HCT116 (cell line): ENCODE data around the gene KIF13A. TPM values are rescaled to one million over a fixed set of nuclear protein-coding genes. Genes with fewer than 3 reads are reported as not detected.
"Not testable (repeated sequence)": the region's sequence is repeated elsewhere in the genome, so short reads cannot be mapped to it uniquely, and the experiment has no call there.

ENCODE experiments used
- ATAC-seq: fragments of 200-7000 bp; cut with Tn5 transposase; 2 replicates; pipeline ENCODE4 v1.9.1; 2020; ENCODE audit warnings: mild to moderate bottlenecking, moderate library complexity
- BruUV-seq: library from RNA; stranded (reverse); fragments of 400-500 nt; replicated peaks from 2 replicates; lab custom pipeline; 2021; lab: Mats Ljungman, UMichigan
- CTCF ChIA-PET: fragments of 300-600 bp; sonication (Branson Sonifier 250); formaldehyde crosslinking; loops from one replicate; lab custom pipeline; 2021; ENCODE audit warnings: antibody characterized with exemption; lab: Charles Lee
- POLR2A ChIA-PET: fragments of 300-600, 350-600 bp; sonication (Branson Sonifier 250); formaldehyde crosslinking; loops from one replicate; lab custom pipeline; 2021; ENCODE audit warnings: antibody characterized with exemption; lab: Charles Lee
- RAD21 ChIA-PET, 2 experiments: fragments of 300-600 bp; sonication (Branson Sonifier 250); formaldehyde crosslinking; loops; one replicate each; lab custom pipeline; 2023; ENCODE audit warnings: low total read pairs in 2 of 2; ENCODE audit not compliant: uncharacterized antibody in 2 of 2, unreplicated experiment in 2 of 2, low non-redundant PET in 1 of 2; lab: Charles Lee
- DNase-seq: peaks from one replicate; pipeline ENCODE4 v3.0.0-alpha.2; 2010; ENCODE audit warnings: low read depth, low spot score
- H2AFZ ChIP-seq: fragments of 200-600 bp; shearing (Covaris generic), sonication (generic); 2 replicates; pipeline ENCODE4 v1.6.1; 2017; ENCODE audit warnings: low read depth, mixed run types, mixed read lengths, antibody characterized with exemption, low read length; ENCODE audit not compliant: poor library complexity, severe bottlenecking
- H3K27ac ChIP-seq: 2 replicates; pipeline ENCODE4 v1.5.1; 2012; ENCODE audit warnings: low read depth, low read length
- H3K27me3 ChIP-seq: fragments of 200-600 bp; sonication (generic); 2 replicates; pipeline ENCODE4 v1.6.1; 2016; ENCODE audit warnings: mixed run types, low read length, mixed read lengths; ENCODE audit not compliant: insufficient read depth
- H3K36me3 ChIP-seq, 2 experiments: fragments of 200-500 bp in 1 of 2; fragments of 200-600 bp in 1 of 2; sonication (Bioruptor generic) in 1 of 2; sonication (generic) in 1 of 2; 2 replicates each; pipeline versions ENCODE4 v1.5.1 to v1.6.1; 2014 to 2016; ENCODE audit warnings: low read length in 2 of 2, inconsistent platforms in 1 of 2, mixed read lengths in 1 of 2, mixed run types in 1 of 2; ENCODE audit not compliant: insufficient read depth in 2 of 2, control insufficient read depth in 1 of 2
- H3K4me1 ChIP-seq, 2 experiments: fragments of 200-600 bp in 1 of 2; sonication (generic) in 1 of 2; 2 replicates each; pipeline versions ENCODE4 v1.5.1 to v1.6.1; 2012 to 2017; ENCODE audit warnings: low read length in 2 of 2, inconsistent platforms in 1 of 2, mild to moderate bottlenecking in 1 of 2, mixed read lengths in 1 of 2, mixed run types in 1 of 2, moderate library complexity in 1 of 2; ENCODE audit not compliant: insufficient read depth in 2 of 2, control insufficient read depth in 1 of 2
- H3K4me2 ChIP-seq: fragments of 200-600 bp; sonication (generic); 2 replicates; pipeline ENCODE4 v1.6.1; 2017; ENCODE audit warnings: mixed run types, low read length, mixed read lengths
- H3K4me3 ChIP-seq, 2 experiments: fragments of 200-600 bp in 1 of 2; sonication (generic) in 1 of 2; replicated peaks in 1 of 2; 2 replicates each; pipeline ENCODE4 v1.5.1; 2011 to 2016; ENCODE audit warnings: low read length in 2 of 2, control low read depth in 1 of 2, low read depth in 1 of 2, mild to moderate bottlenecking in 1 of 2, mixed read lengths in 1 of 2, mixed run types in 1 of 2
- H3K79me2 ChIP-seq: fragments of 200-600 bp; sonication (generic); 2 replicates; pipeline ENCODE4 v1.6.1; 2017; ENCODE audit warnings: mild to moderate bottlenecking, mixed run types, low read length, moderate library complexity, mixed read lengths; ENCODE audit not compliant: insufficient read depth
- H3K9ac ChIP-seq: fragments of 200-600 bp; sonication (generic); 2 replicates; pipeline ENCODE4 v1.6.1; 2016; ENCODE audit warnings: low read length, mixed read lengths
- H3K9me2 ChIP-seq: fragments of 200-600 bp; sonication (generic), shearing (Covaris generic); 2 replicates; pipeline ENCODE4 v1.6.1; 2017; ENCODE audit warnings: mixed run types, mild to moderate bottlenecking, moderate library complexity; ENCODE audit not compliant: insufficient read depth
- H3K9me3 ChIP-seq, 2 experiments: fragments of 200-500 bp in 1 of 2; fragments of 200-600 bp in 1 of 2; sonication (Bioruptor generic) in 1 of 2; sonication (generic) in 1 of 2; 2 replicates each; pipeline ENCODE4 v1.6.1; 2014 to 2017; ENCODE audit warnings: low read length in 2 of 2, mixed read lengths in 2 of 2, inconsistent platforms in 1 of 2, low read depth in 1 of 2, mild to moderate bottlenecking in 1 of 2, mixed run types in 1 of 2, moderate library complexity in 1 of 2; ENCODE audit not compliant: control insufficient read depth in 1 of 2, insufficient read depth in 1 of 2
- H4K20me1 ChIP-seq: fragments of 200-600 bp; sonication (generic), shearing (Covaris generic); 2 replicates; pipeline ENCODE4 v1.6.1; 2017; ENCODE audit warnings: mixed run types, mild to moderate bottlenecking, moderate library complexity; ENCODE audit not compliant: insufficient read depth
- CBX3 ChIP-seq: IDR thresholded peaks from 2 replicates; pipeline ENCODE4 v1.6.1; 2012; ENCODE audit warnings: low read depth
- CEBPB ChIP-seq: IDR thresholded peaks from 2 replicates; pipeline ENCODE4 v1.6.1; 2012; ENCODE audit warnings: low read depth
- EZH2phosphoT487 ChIP-seq: fragments of 200-600 bp; IDR thresholded peaks from 2 replicates; pipeline ENCODE4 v1.6.1; 2018; ENCODE audit warnings: antibody characterized with exemption, borderline replicate concordance
- MAX ChIP-seq: IDR thresholded peaks from 2 replicates; pipeline ENCODE4 v1.6.1; 2012
- POLR2AphosphoS5 ChIP-seq: IDR thresholded peaks from 2 replicates; pipeline ENCODE4 v1.6.1; 2011; ENCODE audit warnings: mild to moderate bottlenecking, low read depth, low read length, moderate library complexity
- RAD21 ChIP-seq: IDR thresholded peaks from 2 replicates; pipeline ENCODE4 v1.6.1; 2012; ENCODE audit warnings: low read depth, mild to moderate bottlenecking
- SP1 ChIP-seq: IDR thresholded peaks from 2 replicates; pipeline ENCODE4 v1.6.1; 2012; ENCODE audit warnings: low read depth
- SRF ChIP-seq: IDR thresholded peaks from 2 replicates; pipeline ENCODE4 v1.6.1; 2012; ENCODE audit warnings: low read depth
- TCF7L2 ChIP-seq: IDR thresholded peaks from 2 replicates; pipeline ENCODE4 v1.7.0; 2011; ENCODE audit warnings: borderline replicate concordance, inconsistent platforms; ENCODE audit not compliant: insufficient read depth, insufficient read length; ENCODE audit errors: extremely low read depth
- YY1 ChIP-seq: IDR thresholded peaks from 2 replicates; pipeline ENCODE4 v1.6.1; 2011; ENCODE audit warnings: low read length, low read depth, moderate library complexity, mild to moderate bottlenecking; ENCODE audit not compliant: insufficient replicate concordance; ENCODE audit errors: extremely low read depth
- ZBTB33 ChIP-seq: IDR thresholded peaks from 2 replicates; pipeline ENCODE4 v1.6.1; 2011; ENCODE audit warnings: mild to moderate bottlenecking, low read length, moderate library complexity; ENCODE audit not compliant: insufficient replicate concordance; ENCODE audit errors: extremely low read depth
- ZFX ChIP-seq: fragments of 450-650 bp; IDR thresholded peaks from 2 replicates; pipeline ENCODE4 v1.6.1; 2017
- ZNF274 ChIP-seq: fragments of 200-500 bp; sonication (Bioruptor generic); IDR thresholded peaks from 2 replicates; pipeline ENCODE4 v1.6.1; 2014; ENCODE audit warnings: mild to moderate bottlenecking, low read depth, low read length, inconsistent platforms
- intact Hi-C: fragments of 100-400 bp; cut with micrococcal nuclease; formaldehyde crosslinking; loops from 2 replicates; pipeline ENCODE4 v1.10.0; 2022
- total RNA-seq: library from RNA; stranded (reverse); gene quantifications from one replicate; pipeline ENCODE4 v1.2.1, GENCODE V29; 2021; ENCODE audit not compliant: unreplicated experiment

Gene KIF13A
- total RNA-seq, 1 experiment from 2014 or later: 23.1 TPM

DNA sequence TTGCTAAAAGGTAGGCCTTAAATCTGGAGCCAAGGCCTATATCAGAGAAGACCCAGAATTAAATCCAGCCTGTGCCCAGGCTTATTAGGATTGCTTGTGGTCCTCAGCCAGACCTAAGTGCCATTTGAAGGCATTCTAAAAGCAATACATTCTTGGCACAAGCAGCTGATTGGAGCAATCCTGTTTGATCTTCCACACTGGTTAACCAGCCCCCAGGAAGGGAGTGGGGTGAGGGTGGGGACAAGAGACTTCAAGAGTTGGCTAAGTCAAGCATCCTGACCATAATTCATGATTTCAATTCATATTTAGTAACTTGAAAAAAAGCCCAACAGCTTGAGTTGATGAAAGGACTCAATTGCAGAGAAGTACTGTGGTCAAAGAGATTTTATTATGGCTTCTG lies 128.9 kb downstream of the KIF13A start:
- H3K79me2 ChIP-seq: no peaks in the 10 kb centered on the region
- H3K4me3 ChIP-seq: no peak overlapping the region
- no peaks in the 10 kb centered on the region for H3K9me3 ChIP-seq
- ChIA-PET RAD21 (no interaction called here), CTCF (no interaction called here), POLR2A (no interaction called here)
- no TSS peak for BruUV-seq
- H3K4me2 ChIP-seq: no peak overlapping the region
- no peak overlapping the region for H3K27ac ChIP-seq
- H3K9ac ChIP-seq: no peak overlapping the region
- H3K9me2 ChIP-seq: no peaks in the 10 kb centered on the region
- H3K27me3 ChIP-seq: no peaks in the 10 kb centered on the region
- no peak for ATAC-seq
- H3K36me3 ChIP-seq: no peaks in the 10 kb centered on the region
- TF ChIP-seq CBX3: no peak
- no peak for TF ChIP-seq POLR2AphosphoS5
- TF ChIP-seq SRF: no peak
- TF ChIP-seq CEBPB: no peak
- TF ChIP-seq ZFX: no peak
- no peak for TF ChIP-seq ZBTB33
- no peak for TF ChIP-seq MAX
- no peak for TF ChIP-seq ZNF274
- no peak for TF ChIP-seq RAD21
- TF ChIP-seq SP1: no peak
- no peak for TF ChIP-seq EZH2phosphoT487
- no peak for TF ChIP-seq TCF7L2
- TF ChIP-seq YY1: no peak
- H3K4me1 ChIP-seq: peaks cover 0 to 4% of the 10 kb centered on the region in 2 experiments; a peak in 3 of 4 replicates
- H2AFZ ChIP-seq: no peak overlapping the region
- DNase-seq: no peak
- intact Hi-C loops: no loop called here
- no peaks in the 10 kb centered on the region for H4K20me1 ChIP-seq

- H3K9me2 ChIP-seq, H3K9me3 ChIP-seq, DNase-seq, H3K79me2 ChIP-seq, H2AFZ ChIP-seq, H3K4me3 ChIP-seq, H3K4me1 ChIP-seq, CTCF ChIA-PET, H3K27me3 ChIP-seq, RAD21 ChIA-PET, BruUV-seq, ATAC-seq, intact Hi-C loops, H4K20me1 ChIP-seq, H3K27ac ChIP-seq, H3K4me2 ChIP-seq, POLR2A ChIA-PET, H3K36me3 ChIP-seq, H3K9ac ChIP-seq: not testable (repeated sequence)
Measured at GRCh38 chr6:17857188-17857587, 130.2 kb downstream of the KIF13A start.
